GM19043 (cell line): ENCODE measurements around the gene EGR2.
"Not testable (repeated sequence)": the region's sequence is repeated elsewhere in the genome, so short reads cannot be mapped to it uniquely, and the experiment has no call there.

Source experiments
- ATAC-seq: cut with Tn5 transposase; IDR thresholded peaks from one replicate; pipeline ENCODE4 v1.9.1; 2021; ENCODE audit warnings: low read depth; ENCODE audit not compliant: unreplicated experiment

EGR2 gene

GRCh38 chr10:62801871-62802270, 14.3 kb downstream of the EGR2 start:
- no peak for ATAC-seq

GRCh38 chr10:62796896-62797295, 19.3 kb downstream of the EGR2 start:
- ATAC-seq: no peak

- ATAC-seq: no peak
These were observed 20.4 kb downstream of the EGR2 start for GRCh38 chr10:62795762-62796161.

- ATAC-seq: no peak
These were observed 21.1 kb downstream of the EGR2 start for GRCh38 chr10:62795100-62795499.

GRCh38 chr10:62794306-62794705, 21.9 kb downstream of the EGR2 start:
- no peak for ATAC-seq

GRCh38 chr10:62792261-62792660, 23.9 kb downstream of the EGR2 start:
- ATAC-seq: no peak

- no peak for ATAC-seq
These were observed 25.6 kb downstream of the EGR2 start for GRCh38 chr10:62790571-62790970.

- ATAC-seq: no peak
These were observed 26.1 kb downstream of the EGR2 start for GRCh38 chr10:62790019-62790555.

- no peak for ATAC-seq
These were observed 27.2 kb downstream of the EGR2 start for GRCh38 chr10:62788861-62789467.

GRCh38 chr10:62788285-62788684, 27.9 kb downstream of the EGR2 start:
- not testable (repeated sequence) for ATAC-seq

GRCh38 chr10:62784537-62784936, 31.6 kb downstream of the EGR2 start:
- ATAC-seq: not testable (repeated sequence)

GRCh38 chr10:62779487-62780248, 36.5 kb downstream of the EGR2 start:
- ATAC-seq: peak; percentile 98

GRCh38 chr10:62778125-62778524, 38.0 kb downstream of the EGR2 start:
- ATAC-seq: no peak

- no peak for ATAC-seq
These were observed 43.8 kb downstream of the EGR2 start for GRCh38 chr10:62772186-62772974.

GRCh38 chr10:62769574-62770242, 46.5 kb downstream of the EGR2 start:
- ATAC-seq: peak; percentile 66

GRCh38 chr10:62766386-62766785, 49.8 kb downstream of the EGR2 start:
- ATAC-seq: no peak

GRCh38 chr10:62765726-62766125, 50.4 kb downstream of the EGR2 start:
- no peak for ATAC-seq

- ATAC-seq: no peak
These were observed 52.2 kb downstream of the EGR2 start for GRCh38 chr10:62764011-62764410.

GRCh38 chr10:62763155-62763554, 53.0 kb downstream of the EGR2 start:
- no peak for ATAC-seq
